HUES64 (cell line): Measurements from ENCODE around the gene PEMT.
A peak's percentile ranks its signal among the peaks of the same experiment; 100 is the strongest.

Source experiments
- H3K27ac ChIP-seq: 2 replicates; pipeline ENCODE4 v1.7.0; 2013; ENCODE audit warnings: low read depth, low read length, inconsistent platforms
- H3K27me3 ChIP-seq: 2 replicates; pipeline ENCODE4 v1.6.1; 2013; ENCODE audit warnings: mild to moderate bottlenecking, low read length; ENCODE audit not compliant: insufficient read depth
- H3K36me3 ChIP-seq: 2 replicates; pipeline ENCODE4 v1.6.1; 2013; ENCODE audit warnings: mild to moderate bottlenecking, low read length; ENCODE audit not compliant: insufficient read depth
- H3K4me1 ChIP-seq: 2 replicates; pipeline ENCODE4 v1.6.1; 2013; ENCODE audit warnings: mild to moderate bottlenecking, low read length, moderate library complexity; ENCODE audit not compliant: insufficient read depth
- H3K4me3 ChIP-seq: 2 replicates; pipeline ENCODE4 v1.5.1; 2013; ENCODE audit warnings: mild to moderate bottlenecking, low read length, moderate library complexity
- H3K9ac ChIP-seq: 2 replicates; pipeline ENCODE4 v1.6.1; 2013; ENCODE audit warnings: mild to moderate bottlenecking, low read depth, low read length
- H3K9me3 ChIP-seq: 2 replicates; pipeline ENCODE4 v1.6.1; 2013; ENCODE audit warnings: low read depth, low read length; ENCODE audit not compliant: insufficient read depth
- WGBS: fragments of 150-250, 120-280 bp; methylation state at CpG from one replicate; pipeline ENCODE4 v1.1.7; 2013; ENCODE audit warnings: missing lambda C conversion rate; 5-methylcytosine and 5-hydroxymethylcytosine counted together

PEMT gene

DNA sequence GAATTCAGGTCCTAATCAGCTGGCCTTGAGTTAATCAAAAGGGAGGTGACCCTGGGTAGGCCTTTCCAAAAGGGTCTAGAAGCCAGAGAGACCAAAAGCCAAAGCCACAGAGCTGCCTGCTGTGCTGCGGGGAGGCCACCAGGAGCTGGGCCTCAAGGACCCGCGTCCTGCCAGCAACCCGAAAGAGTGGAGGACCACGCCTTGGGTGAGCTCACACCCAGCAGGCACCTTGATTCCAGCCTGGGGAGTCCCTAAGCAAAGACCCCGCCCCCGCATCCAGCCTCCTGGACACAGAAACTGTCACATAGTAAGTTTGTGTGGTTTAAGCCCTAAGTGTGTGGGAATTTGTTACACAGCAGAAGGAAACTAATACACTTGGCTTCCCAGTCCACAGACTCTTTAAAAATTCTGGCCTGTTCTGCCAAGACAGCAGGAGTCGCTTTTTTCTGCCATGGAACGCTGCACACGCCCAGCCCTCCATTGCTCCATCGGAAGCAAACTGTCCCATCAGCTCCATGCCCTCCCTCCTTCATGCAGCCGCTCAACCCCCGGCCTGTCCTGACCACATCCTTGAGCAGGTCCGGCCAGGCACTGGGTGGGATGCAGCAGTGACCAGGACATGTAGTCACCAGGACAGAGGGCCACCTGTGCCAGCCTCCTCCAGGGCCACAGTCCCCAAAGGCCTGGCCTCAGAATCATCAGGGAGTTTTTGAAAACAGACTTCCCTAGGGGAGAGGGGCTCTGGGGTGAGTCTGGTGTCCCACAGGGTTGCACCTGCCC is 74.4 kb downstream of the PEMT start:
- WGBS, result 89% methylated on average over 14 of the region's 14 CpGs
- no peak overlapping the region for H3K27ac ChIP-seq

DNA sequence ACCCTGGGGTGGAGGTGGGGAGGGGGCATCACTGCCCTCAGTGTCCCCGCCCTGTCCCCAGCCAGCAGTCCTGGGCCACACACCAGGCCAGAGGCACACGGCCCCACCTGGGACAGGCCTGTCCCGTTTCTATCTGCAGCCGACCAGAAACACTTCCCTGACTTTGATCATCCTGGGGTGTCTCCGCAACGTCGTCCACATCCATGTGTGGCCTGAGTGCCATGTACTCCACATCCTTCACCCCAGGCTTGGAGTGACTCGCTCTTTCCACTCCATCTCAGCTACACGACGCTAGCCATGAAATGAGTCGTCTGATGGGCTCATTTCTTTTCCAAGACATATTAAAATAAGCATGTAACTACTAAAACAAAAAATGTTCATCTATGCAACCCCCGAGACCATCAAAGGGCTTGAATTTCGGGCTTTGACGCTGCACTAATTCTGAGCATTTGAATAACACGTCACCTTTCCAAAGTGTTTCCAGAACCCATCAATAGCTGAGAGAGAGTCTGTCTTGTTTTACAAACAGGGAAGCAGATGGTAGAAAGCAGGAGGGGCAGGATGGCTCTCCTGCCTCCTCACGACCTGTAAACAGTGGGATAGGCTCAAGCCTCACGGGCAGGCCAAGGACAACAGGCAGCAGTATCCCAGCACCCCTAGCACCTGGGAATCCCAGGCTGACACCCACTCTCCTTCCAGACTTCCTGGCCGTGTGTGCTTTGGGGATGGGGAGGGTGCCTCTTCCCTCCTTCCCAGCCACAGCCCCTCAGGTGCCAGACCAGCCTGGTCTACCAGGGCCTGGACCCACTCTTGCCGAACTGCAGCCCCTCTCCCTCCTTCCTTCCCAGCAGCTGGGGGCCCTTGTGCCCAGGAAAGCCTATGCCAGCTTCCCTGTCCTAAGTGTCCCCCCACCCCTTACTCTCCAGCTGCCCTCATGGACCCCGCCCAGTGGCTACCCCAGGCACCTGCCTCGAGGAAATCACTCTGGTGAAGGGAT is 75.3 kb downstream of the PEMT start:
- Histone ChIP-seq H3K9me3 (no peaks in the 10 kb centered on the region), H3K4me3 (no peak overlapping the region), H3K4me1 (peaks cover 14% of the 10 kb centered on the region), H3K27ac (no peak overlapping the region), H3K36me3 (no peaks in the 10 kb centered on the region), H3K27me3 (no peaks in the 10 kb centered on the region), H3K9ac (no peak overlapping the region)
- WGBS, result 87% methylated on average over 21 of the region's 21 CpGs

More for the DNA sequence above, 74.4 kb downstream of the PEMT start:
- H3K36me3 ChIP-seq, result no peaks in the 10 kb centered on the region
- no peaks in the 10 kb centered on the region for H3K9me3 ChIP-seq
- H3K4me3 ChIP-seq, result no peak overlapping the region
- H3K27me3 ChIP-seq, result no peaks in the 10 kb centered on the region
- no peak overlapping the region for H3K9ac ChIP-seq
- peaks cover 14% of the 10 kb centered on the region for H3K4me1 ChIP-seq

DNA sequence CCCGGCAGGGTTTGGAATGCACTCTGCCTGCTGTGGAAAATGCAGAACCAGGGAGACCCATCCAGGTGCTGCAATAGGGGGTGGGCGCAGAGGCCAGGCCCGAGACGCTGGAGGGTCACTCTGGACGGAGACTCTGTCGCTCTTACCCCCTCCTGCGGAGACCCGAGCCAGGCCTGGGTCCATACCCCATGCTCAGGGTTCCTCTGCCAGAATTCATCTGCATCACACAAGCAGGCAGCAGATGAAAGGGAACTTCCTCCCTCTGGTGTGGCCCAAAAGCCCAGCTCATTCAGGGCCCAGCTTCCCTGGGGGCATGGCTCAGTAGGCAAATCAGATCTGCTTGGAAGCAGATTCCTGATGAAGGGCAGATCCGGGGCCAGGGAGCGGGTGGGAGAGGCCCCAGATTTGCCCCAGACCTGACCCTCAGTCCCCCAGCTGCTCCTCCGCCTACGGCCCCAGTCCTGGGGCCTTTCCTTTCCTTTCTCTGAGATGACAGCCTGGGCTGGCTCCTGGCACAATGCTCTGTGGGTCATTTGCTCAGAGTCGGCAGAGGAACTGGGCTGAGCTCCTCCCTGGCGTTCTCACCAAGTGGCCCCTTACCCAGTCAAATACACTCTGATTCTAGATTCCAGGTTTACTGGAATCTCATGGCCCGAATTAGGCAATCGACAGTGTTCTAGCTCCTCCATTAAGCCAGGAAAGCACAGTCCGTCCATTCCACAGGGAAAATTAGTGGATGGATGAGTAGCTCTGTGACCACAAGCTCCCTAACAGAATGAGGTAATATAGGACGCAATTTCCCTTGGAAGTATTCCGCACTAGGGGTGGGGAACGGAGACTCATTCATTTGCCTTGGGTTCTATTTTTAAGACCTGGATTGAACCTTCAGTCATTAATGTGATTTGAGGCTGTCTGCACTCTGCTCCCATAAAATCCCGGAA is 76.2 kb downstream of the PEMT start:
- Histone ChIP-seq H3K27ac (peak overlapping the region; percentile 0; the same call in 1 of the 2 replicates), H3K9ac (0 out of 2 replicates have a peak overlapping the region, but pooled peaks have one; percentile 15), H3K4me3 (no peak overlapping the region), H3K36me3 (no peaks in the 10 kb centered on the region), H3K9me3 (no peaks in the 10 kb centered on the region), H3K4me1 (peaks cover 14% of the 10 kb centered on the region), H3K27me3 (no peaks in the 10 kb centered on the region)
- WGBS, result 56% methylated on average over 21 of the region's 21 CpGs

DNA sequence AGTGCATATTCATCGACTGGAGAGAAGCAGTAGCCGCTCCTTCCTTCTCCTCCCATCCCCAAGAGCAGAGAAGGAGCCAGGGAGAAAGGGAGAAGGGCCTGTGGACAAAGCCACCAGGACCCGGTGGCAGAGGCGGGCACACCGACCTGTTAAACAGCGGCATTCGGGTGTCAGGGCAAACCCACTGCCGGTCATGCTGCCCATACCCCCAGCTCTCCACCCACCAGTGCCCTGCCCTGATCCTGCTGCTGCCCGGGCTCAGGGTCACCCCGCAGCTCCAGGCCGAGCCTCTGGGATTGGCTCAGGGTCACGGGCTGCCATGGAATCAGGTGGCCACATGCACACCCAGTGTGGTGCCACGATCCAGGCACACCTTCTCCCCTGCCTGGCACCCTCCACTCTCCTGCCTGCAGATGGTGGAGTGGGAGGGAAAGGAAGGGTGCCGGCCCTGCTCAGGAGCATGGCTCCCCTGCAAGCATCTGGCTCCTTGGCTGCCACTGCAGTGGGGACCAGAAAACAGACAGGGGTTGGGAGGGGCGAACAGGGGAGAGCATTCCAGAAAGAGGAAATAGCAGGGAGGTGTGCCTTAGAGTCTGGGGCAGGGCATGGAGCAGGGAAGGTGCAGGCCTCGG is 77.0 kb downstream of the PEMT start:
- Histone ChIP-seq H3K27ac (peak overlapping the region; percentile 0; the same call in 1 of the 2 replicates), H3K36me3 (no peaks in the 10 kb centered on the region), H3K4me1 (peaks cover 14% of the 10 kb centered on the region), H3K4me3 (no peak overlapping the region), H3K27me3 (no peaks in the 10 kb centered on the region), H3K9me3 (no peaks in the 10 kb centered on the region), H3K9ac (0 out of 2 replicates have a peak overlapping the region, but pooled peaks have one; percentile 15)
- 86% methylated on average over 16 of the region's 16 CpGs for WGBS

GRCh38 chr17:17513626-17514025 is 77.9 kb downstream of the PEMT start:
- WGBS, result 90% methylated on average over 7 of the region's 7 CpGs
- H3K4me1 ChIP-seq, result peaks cover 14% of the 10 kb centered on the region
- no peak overlapping the region for H3K9ac ChIP-seq
- H3K4me3 ChIP-seq, result no peak overlapping the region
- H3K27me3 ChIP-seq, result no peaks in the 10 kb centered on the region
- no peak overlapping the region for H3K27ac ChIP-seq
- no peaks in the 10 kb centered on the region for H3K36me3 ChIP-seq
- no peaks in the 10 kb centered on the region for H3K9me3 ChIP-seq

DNA sequence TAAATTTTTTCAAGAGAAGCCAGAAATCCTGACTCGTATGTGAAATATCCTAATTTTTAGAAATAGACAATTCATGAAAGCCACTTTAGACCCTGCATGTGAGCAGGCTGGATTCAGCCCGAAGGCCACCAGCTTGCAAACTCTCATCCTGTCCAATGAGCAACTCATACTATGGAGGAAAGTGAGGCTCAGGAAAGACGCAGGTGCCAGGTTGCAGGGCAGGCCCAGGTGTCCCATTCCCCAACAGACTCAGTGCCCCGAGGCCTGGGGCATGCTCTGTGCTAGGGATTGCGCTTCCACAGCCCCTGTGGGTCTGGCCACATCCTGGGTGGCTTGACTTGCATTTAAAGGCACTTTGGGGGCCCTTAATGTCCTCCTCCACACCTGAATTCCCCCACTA is 78.6 kb downstream of the PEMT start:
- Histone ChIP-seq H3K36me3 (no peaks in the 10 kb centered on the region), H3K9ac (no peak overlapping the region), H3K27me3 (no peaks in the 10 kb centered on the region), H3K9me3 (no peaks in the 10 kb centered on the region), H3K4me1 (peaks cover 14% of the 10 kb centered on the region), H3K4me3 (no peak overlapping the region), H3K27ac (no peak overlapping the region)
- WGBS, result 96% methylated on average over 5 of the region's 5 CpGs

DNA sequence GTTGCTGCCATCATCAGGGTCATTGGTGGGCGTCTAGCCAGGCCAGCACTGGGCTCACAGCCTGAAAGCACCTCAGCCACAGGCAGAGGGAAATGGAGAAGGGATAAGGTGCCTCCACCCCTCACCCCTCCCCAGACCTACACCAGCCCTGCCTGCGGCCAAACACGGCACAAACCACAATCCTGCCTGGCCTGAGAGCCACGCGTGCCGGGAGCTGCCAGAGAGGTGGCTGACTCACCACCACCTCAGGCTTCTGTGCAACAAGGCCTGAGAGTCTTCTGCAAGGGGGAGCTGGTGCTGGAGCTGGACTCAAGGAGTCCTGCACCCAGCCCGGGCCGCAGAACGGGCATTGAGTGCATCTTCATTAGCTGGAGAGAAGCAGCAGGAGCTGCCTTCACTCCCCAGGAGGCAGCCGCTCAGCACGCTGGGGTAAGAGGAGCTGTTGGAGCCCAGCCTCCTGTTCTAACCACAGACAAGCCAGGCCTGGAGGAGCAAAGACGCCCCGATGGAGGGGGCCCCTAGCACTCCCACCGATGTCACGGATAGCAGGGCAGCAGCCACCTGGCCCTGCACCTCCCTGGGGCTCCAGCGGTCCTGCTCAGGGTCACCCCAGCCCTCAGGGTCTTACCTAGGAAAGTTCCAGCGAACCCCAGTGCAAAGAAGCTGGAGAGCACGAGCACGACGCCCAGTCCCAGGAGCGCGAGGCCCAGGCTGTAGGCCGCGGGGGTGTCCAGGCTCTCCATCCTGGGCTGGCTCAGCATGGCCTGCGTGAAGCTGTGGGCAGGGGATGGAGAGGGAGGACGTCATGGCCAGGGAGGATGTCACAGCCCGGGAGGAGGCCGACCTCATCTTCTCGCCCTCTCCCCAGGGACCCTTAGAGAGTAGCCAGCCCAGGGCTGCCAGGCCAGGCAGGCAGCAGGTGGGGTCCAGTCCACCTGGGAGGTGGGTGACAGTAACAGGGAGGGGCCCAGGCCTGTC is 79.3 kb downstream of the PEMT start:
- no peak overlapping the region for H3K9ac ChIP-seq
- no peaks in the 10 kb centered on the region for H3K9me3 ChIP-seq
- H3K27me3 ChIP-seq, result no peaks in the 10 kb centered on the region
- WGBS, result 88% methylated on average over 29 of the region's 29 CpGs
- H3K4me3 ChIP-seq, result no peak overlapping the region
- H3K4me1 ChIP-seq, result peaks cover 14% of the 10 kb centered on the region
- H3K27ac ChIP-seq, result no peak overlapping the region
- H3K36me3 ChIP-seq, result no peaks in the 10 kb centered on the region

- peaks cover 13% of the 10 kb centered on the region for H3K4me1 ChIP-seq
- H3K9ac ChIP-seq, result no peak overlapping the region
- no peaks in the 10 kb centered on the region for H3K27me3 ChIP-seq
- no peak overlapping the region for H3K4me3 ChIP-seq
- no peaks in the 10 kb centered on the region for H3K9me3 ChIP-seq
- H3K27ac ChIP-seq, result no peak overlapping the region
- no peaks in the 10 kb centered on the region for H3K36me3 ChIP-seq
- 93% methylated on average over 12 of the region's 12 CpGs for WGBS
Observed at GRCh38 chr17:17511293-17511741, 80.2 kb downstream of the PEMT start.

- Histone ChIP-seq H3K4me1 (peaks cover 8% of the 10 kb centered on the region), H3K9me3 (no peaks in the 10 kb centered on the region), H3K27ac (no peak overlapping the region), H3K27me3 (no peaks in the 10 kb centered on the region), H3K36me3 (no peaks in the 10 kb centered on the region), H3K4me3 (no peak overlapping the region), H3K9ac (no peak overlapping the region)
- WGBS, result 92% methylated on average over 20 of the region's 20 CpGs
Observed at GRCh38 chr17:17510456-17511292, 80.8 kb downstream of the PEMT start.
